Naive thymus-derived CD4-positive, alpha-beta T cell (primary cell): ENCODE data around the gene NRXN3. TPM values are rescaled to one million over a fixed set of nuclear protein-coding genes. Genes with fewer than 3 reads are reported as not detected.

Experiments
- ATAC-seq: fragments of 150-1000 bp; cut with Tn5 transposase; 2 replicates; pipeline ENCODE4 v1.10.0; 2021; ENCODE audit warnings: mild to moderate bottlenecking, moderate library complexity
- CTCF ChIA-PET: fragments of 350-600 bp; sonication (Branson Sonifier 250); formaldehyde crosslinking; loops from one replicate; lab custom pipeline; 2021; ENCODE audit warnings: antibody characterized with exemption; lab: Charles Lee
- POLR2A ChIA-PET: fragments of 350-600 bp; sonication (Branson Sonifier 250); formaldehyde crosslinking; loops from one replicate; lab custom pipeline; 2021; ENCODE audit warnings: antibody characterized with exemption, inconsistent platforms; lab: Charles Lee
- DNase-seq, 9 donors: peaks; one replicate each; pipeline versions ENCODE4 v3.0.0 to v3.0.0-alpha.2; 2020 to 2022; ENCODE audit warnings: mixed read lengths in 1 of 9
- H3K27ac ChIP-seq: one replicate; pipeline ENCODE4 v1.7.0; 2013; ENCODE audit warnings: mild to moderate bottlenecking, low read depth, low read length, moderate library complexity
- H3K27me3 ChIP-seq, 2 donors: one replicate each; pipeline ENCODE4 v1.7.0; 2013; ENCODE audit warnings: low read length in 2 of 2, mild to moderate bottlenecking in 2 of 2, moderate library complexity in 2 of 2; ENCODE audit not compliant: control insufficient read depth in 2 of 2, insufficient read depth in 2 of 2
- H3K36me3 ChIP-seq, 3 experiments: 1 replicate in 2 of 3; 2 replicates in 1 of 3; pipeline ENCODE4 v1.7.0; 2013; ENCODE audit warnings: low read length in 3 of 3, mild to moderate bottlenecking in 3 of 3, moderate library complexity in 1 of 3; ENCODE audit not compliant: insufficient read depth in 3 of 3, control insufficient read depth in 2 of 3
- H3K4me1 ChIP-seq, 2 donors: one replicate each; pipeline ENCODE4 v1.7.0; 2013; ENCODE audit warnings: low read length in 2 of 2, mild to moderate bottlenecking in 2 of 2, moderate library complexity in 1 of 2; ENCODE audit not compliant: control insufficient read depth in 2 of 2, insufficient read depth in 2 of 2
- H3K4me3 ChIP-seq: 2 replicates; pipeline ENCODE4 v1.7.0; 2013; ENCODE audit warnings: mild to moderate bottlenecking, low read length
- H3K9me3 ChIP-seq, 3 experiments: 1 replicate in 2 of 3; 2 replicates in 1 of 3; pipeline ENCODE4 v1.7.0; 2013; ENCODE audit warnings: low read length in 3 of 3; ENCODE audit not compliant: control insufficient read depth in 2 of 3
- H3K27ac Mint-ChIP-seq, 9 donors: one replicate each; pipeline ENCODE4 v1.8.0; 2020 to 2022; ENCODE audit warnings: mixed read lengths in 9 of 9, mild to moderate bottlenecking in 8 of 9, moderate library complexity in 5 of 9, inconsistent platforms in 2 of 9
- H3K27me3 Mint-ChIP-seq, 5 donors: one replicate each; pipeline ENCODE4 v1.8.0; 2021 to 2022; ENCODE audit warnings: mixed read lengths in 5 of 5, mild to moderate bottlenecking in 1 of 5
- H3K36me3 Mint-ChIP-seq, 5 donors: one replicate each; pipeline ENCODE4 v1.8.0; 2020 to 2022; ENCODE audit warnings: mixed read lengths in 5 of 5, mild to moderate bottlenecking in 3 of 5, inconsistent platforms in 1 of 5
- H3K4me1 Mint-ChIP-seq, 7 donors: one replicate each; pipeline ENCODE4 v1.8.0; 2020 to 2022; ENCODE audit warnings: mixed read lengths in 7 of 7, mild to moderate bottlenecking in 3 of 7, inconsistent platforms in 1 of 7
- H3K4me3 Mint-ChIP-seq, 10 donors: one replicate each; pipeline ENCODE4 v1.8.0; 2020 to 2022; ENCODE audit warnings: mild to moderate bottlenecking in 10 of 10, mixed read lengths in 10 of 10, moderate library complexity in 6 of 10, inconsistent platforms in 2 of 10
- H3K9me3 Mint-ChIP-seq, 11 donors: one replicate each; pipeline ENCODE4 v1.8.0; 2020 to 2022; ENCODE audit warnings: mixed read lengths in 11 of 11, mild to moderate bottlenecking in 4 of 11, inconsistent platforms in 1 of 11, moderate library complexity in 1 of 11
- intact Hi-C, 2 donors: fragments of 100-400 bp; cut with micrococcal nuclease; formaldehyde crosslinking; loops; one replicate each; pipeline ENCODE4 v1.15.1; 2023
- polyA plus RNA-seq, 2 donors: library from polyadenylated mRNA; unstranded; fragments of 300-500 nt; fragmentation: Illumina TruSeq; gene quantifications; one replicate each; pipeline ENCODE4 v1.2.3, GENCODE V29; 2021
- total RNA-seq, 6 experiments: library from RNA in 5 of 6; stranded (reverse) in 5 of 6; gene quantifications; 1 replicate in 5 of 6; 2 replicates in 1 of 6; pipeline ENCODE4 v1.2.3 and lab custom pipeline; 2021 to 2026

Gene NRXN3
- total and polyA plus RNA-seq, 7 experiments from 2014 or later: not detected

DNA sequence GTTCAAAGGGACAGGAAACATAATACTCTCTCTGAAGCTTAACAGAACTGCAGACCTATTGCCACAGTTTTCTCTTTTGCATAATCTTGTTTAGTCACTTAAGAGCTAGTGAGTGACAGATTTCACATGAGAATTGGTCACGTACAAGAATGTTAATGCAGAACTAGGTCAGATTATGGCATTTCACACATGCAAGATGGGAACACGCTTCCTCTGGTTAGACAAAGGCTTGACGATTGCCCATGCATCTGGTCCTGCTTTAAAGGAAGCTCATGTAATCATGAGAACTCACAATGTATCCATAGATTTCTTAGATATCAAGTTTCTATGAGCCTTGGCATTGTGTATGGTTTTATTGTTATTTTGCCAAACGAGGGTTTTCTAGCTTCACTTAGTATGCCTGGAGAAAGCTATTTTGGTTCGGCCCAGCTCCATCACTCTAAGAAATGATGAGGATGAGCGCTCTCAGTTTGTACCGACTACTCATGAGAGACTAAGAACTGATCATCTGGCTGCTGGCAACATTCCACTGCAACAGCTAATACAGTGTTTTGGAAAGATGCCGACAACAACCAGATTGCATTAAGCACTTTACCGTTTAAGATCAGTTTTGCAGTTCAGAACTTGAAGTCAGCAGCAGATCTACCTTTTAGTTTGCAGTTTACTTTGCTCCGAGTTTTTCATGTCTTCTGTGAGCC is 1661.2 kb downstream of the NRXN3 start:
- no peaks in the 10 kb centered on the region for H3K36me3 ChIP-seq
- POLR2A ChIA-PET: no interaction called here
- no peak overlapping the region for H3K27ac ChIP-seq
- intact Hi-C loops: no loop called here
- Mint-ChIP-seq H3K27ac (no peak overlapping the region), H3K9me3 (peaks cover 0 to 9% (median 0%) of the 10 kb centered on the region in 11 donors), H3K36me3 (peaks cover 0 to 4% (median 0%) of the 10 kb centered on the region in 5 donors), H3K27me3 (no peaks in the 10 kb centered on the region), H3K4me3 (no peak overlapping the region), H3K4me1 (no peaks in the 10 kb centered on the region)
- H3K4me1 ChIP-seq: no peaks in the 10 kb centered on the region
- no peak for ATAC-seq
- CTCF ChIA-PET: interaction anchor here (0.7 kb wide), 1 partner anchor 26 kb away, joined by 3 read pairs; no protein-coding TSS in a partner anchor
- H3K4me3 ChIP-seq: no peak overlapping the region
- no peak for DNase-seq
- no peaks in the 10 kb centered on the region for H3K9me3 ChIP-seq
- H3K27me3 ChIP-seq: no peaks in the 10 kb centered on the region

GRCh38 chr14:79833781-79834180 is 1663.6 kb downstream of the NRXN3 start:
- Histone ChIP-seq H3K9me3 (no peaks in the 10 kb centered on the region), H3K27ac (no peak overlapping the region), H3K27me3 (no peaks in the 10 kb centered on the region), H3K4me3 (no peak overlapping the region), H3K4me1 (no peaks in the 10 kb centered on the region), H3K36me3 (no peaks in the 10 kb centered on the region)
- intact Hi-C loops: no loop called here
- Mint-ChIP-seq H3K27ac (no peak overlapping the region), H3K9me3 (no peaks in the 10 kb centered on the region), H3K4me1 (no peaks in the 10 kb centered on the region), H3K4me3 (no peak overlapping the region), H3K36me3 (no peaks in the 10 kb centered on the region), H3K27me3 (no peaks in the 10 kb centered on the region)
- POLR2A ChIA-PET: no interaction called here
- ATAC-seq (no peak), DNase-seq (no peak)
- CTCF ChIA-PET: no interaction called here

- POLR2A ChIA-PET: no interaction called here
- Mint-ChIP-seq H3K27ac (no peak overlapping the region), H3K4me3 (no peak overlapping the region), H3K36me3 (no peaks in the 10 kb centered on the region), H3K4me1 (no peaks in the 10 kb centered on the region), H3K9me3 (no peaks in the 10 kb centered on the region), H3K27me3 (no peaks in the 10 kb centered on the region)
- DNase-seq (no peak), ATAC-seq (no peak)
- intact Hi-C loops: no loop called here
- H3K27ac ChIP-seq: no peak overlapping the region
- no peaks in the 10 kb centered on the region for H3K9me3 ChIP-seq
- no peaks in the 10 kb centered on the region for H3K4me1 ChIP-seq
- H3K4me3 ChIP-seq: no peak overlapping the region
- CTCF ChIA-PET: no interaction called here
- no peaks in the 10 kb centered on the region for H3K27me3 ChIP-seq
- no peaks in the 10 kb centered on the region for H3K36me3 ChIP-seq
These were observed 1664.7 kb downstream of the NRXN3 start for GRCh38 chr14:79834868-79835267.

- no peaks in the 10 kb centered on the region for H3K27me3 ChIP-seq
- H3K4me3 Mint-ChIP-seq: no peak overlapping the region
- no peaks in the 10 kb centered on the region for H3K27me3 Mint-ChIP-seq
- intact Hi-C loops: no loop called here
- H3K4me1 ChIP-seq: no peaks in the 10 kb centered on the region
- CTCF ChIA-PET: no interaction called here
- no peak overlapping the region for H3K27ac ChIP-seq
- no peaks in the 10 kb centered on the region for H3K9me3 ChIP-seq
- no peak overlapping the region for H3K27ac Mint-ChIP-seq
- H3K4me1 Mint-ChIP-seq: no peaks in the 10 kb centered on the region
- H3K36me3 ChIP-seq: no peaks in the 10 kb centered on the region
- no peaks in the 10 kb centered on the region for H3K9me3 Mint-ChIP-seq
- H3K4me3 ChIP-seq: no peak overlapping the region
- no peaks in the 10 kb centered on the region for H3K36me3 Mint-ChIP-seq
- POLR2A ChIA-PET: no interaction called here
- DNase-seq (no peak), ATAC-seq (no peak)
These were observed 1666.4 kb downstream of the NRXN3 start for GRCh38 chr14:79836577-79836976.

GRCh38 chr14:79837699-79838098 is 1667.5 kb downstream of the NRXN3 start:
- intact Hi-C loops: no loop called here
- Mint-ChIP-seq H3K9me3 (peaks cover 0 to 2% (median 0%) of the 10 kb centered on the region in 11 donors), H3K36me3 (no peaks in the 10 kb centered on the region), H3K27me3 (no peaks in the 10 kb centered on the region), H3K4me1 (no peaks in the 10 kb centered on the region), H3K27ac (no peak overlapping the region), H3K4me3 (no peak overlapping the region)
- no peaks in the 10 kb centered on the region for H3K9me3 ChIP-seq
- no peak overlapping the region for H3K27ac ChIP-seq
- CTCF ChIA-PET: no interaction called here
- no peaks in the 10 kb centered on the region for H3K36me3 ChIP-seq
- no peak for DNase-seq
- H3K4me3 ChIP-seq: no peak overlapping the region
- H3K27me3 ChIP-seq: no peaks in the 10 kb centered on the region
- no peak for ATAC-seq
- POLR2A ChIA-PET: no interaction called here
- H3K4me1 ChIP-seq: no peaks in the 10 kb centered on the region

GRCh38 chr14:79840103-79840502 is 1669.9 kb downstream of the NRXN3 start:
- Mint-ChIP-seq H3K4me1 (no peaks in the 10 kb centered on the region), H3K27ac (no peak overlapping the region), H3K27me3 (no peaks in the 10 kb centered on the region), H3K4me3 (no peak overlapping the region), H3K36me3 (no peaks in the 10 kb centered on the region), H3K9me3 (peaks cover 0 to 4% (median 0%) of the 10 kb centered on the region in 11 donors)
- Histone ChIP-seq H3K4me3 (no peak overlapping the region), H3K27ac (no peak overlapping the region), H3K4me1 (no peaks in the 10 kb centered on the region), H3K36me3 (no peaks in the 10 kb centered on the region), H3K9me3 (no peaks in the 10 kb centered on the region), H3K27me3 (no peaks in the 10 kb centered on the region)
- intact Hi-C loops: no loop called here
- CTCF ChIA-PET: no interaction called here
- ATAC-seq (no peak), DNase-seq (no peak)
- POLR2A ChIA-PET: no interaction called here

GRCh38 chr14:79840831-79841230 is 1670.7 kb downstream of the NRXN3 start:
- CTCF ChIA-PET: no interaction called here
- no peaks in the 10 kb centered on the region for H3K36me3 Mint-ChIP-seq
- H3K4me1 ChIP-seq: no peaks in the 10 kb centered on the region
- no peaks in the 10 kb centered on the region for H3K4me1 Mint-ChIP-seq
- no peak for DNase-seq
- H3K27ac Mint-ChIP-seq: no peak overlapping the region
- POLR2A ChIA-PET: no interaction called here
- intact Hi-C loops: no loop called here
- no peak overlapping the region for H3K4me3 Mint-ChIP-seq
- H3K27ac ChIP-seq: no peak overlapping the region
- no peaks in the 10 kb centered on the region for H3K36me3 ChIP-seq
- H3K4me3 ChIP-seq: no peak overlapping the region
- no peaks in the 10 kb centered on the region for H3K27me3 ChIP-seq
- no peaks in the 10 kb centered on the region for H3K9me3 ChIP-seq
- no peak for ATAC-seq
- peaks cover 0 to 4% (median 0%) of the 10 kb centered on the region in 11 donors for H3K9me3 Mint-ChIP-seq
- H3K27me3 Mint-ChIP-seq: no peaks in the 10 kb centered on the region
